K562 (cell line): ENCODE data around the gene TXNRD2. TPM values are rescaled to one million over a fixed set of nuclear protein-coding genes. Genes with fewer than 3 reads are reported as not detected.

Experiments used
- ARNT ChIP-seq, 2 experiments: fragments of 450-650 bp; IDR thresholded peaks; 2 replicates each; pipeline ENCODE4 v1.6.1; 2016; ENCODE audit warnings: mild to moderate bottlenecking in 1 of 2
- BMI1 ChIP-seq: fragments of 150-350 bp; IDR thresholded peaks from 2 replicates; pipeline ENCODE4 v1.6.1; 2014; ENCODE audit warnings: low read length
- CBX3 ChIP-seq, 2 experiments: IDR thresholded peaks; 1 replicate in 1 of 2; 2 replicates in 1 of 2; pipeline ENCODE4 v1.6.1; 2012; ENCODE audit warnings: inconsistent platforms in 2 of 2, low read length in 2 of 2, borderline replicate concordance in 1 of 2, control low read depth in 1 of 2
- ETS2 ChIP-seq: IDR thresholded peaks from 2 replicates; pipeline ENCODE4 v1.6.1; 2016; ENCODE audit warnings: borderline replicate concordance, missing genetic modification characterization, mild to moderate bottlenecking, moderate library complexity, missing compliant biosample characterization; ENCODE audit not compliant: poor library complexity, severe bottlenecking
- GATAD2A ChIP-seq: fragments of 450-650 bp; IDR thresholded peaks from 2 replicates; pipeline ENCODE4 v1.6.1; 2017
- HEY1 ChIP-seq: fragments of 250-450 bp; sonication (Bioruptor Pico); IDR thresholded peaks from 2 replicates; pipeline ENCODE4 v1.5.0; 2020; ENCODE audit warnings: mild to moderate bottlenecking, moderate library complexity, borderline replicate concordance
- KLF16 ChIP-seq: IDR thresholded peaks from 2 replicates; pipeline ENCODE4 v1.6.1; 2016; ENCODE audit warnings: antibody characterized with exemption
- L3MBTL2 ChIP-seq: fragments of 450-650 bp; IDR thresholded peaks from 2 replicates; pipeline ENCODE4 v1.6.1; 2016; ENCODE audit warnings: mild to moderate bottlenecking, moderate library complexity
- MCM2 ChIP-seq: fragments of 450-650 bp; IDR thresholded peaks from 2 replicates; pipeline ENCODE4 v1.6.1; 2017; ENCODE audit warnings: low read depth, mild to moderate bottlenecking
- MIER1 ChIP-seq: fragments of 450-650 bp; IDR thresholded peaks from 2 replicates; pipeline ENCODE4 v1.6.1; 2016; ENCODE audit warnings: antibody characterized with exemption, mild to moderate bottlenecking, low read depth
- NBN ChIP-seq: fragments of 450-650 bp; IDR thresholded peaks from 2 replicates; pipeline ENCODE4 v1.6.1; 2016; ENCODE audit warnings: low read depth, mild to moderate bottlenecking
- PCBP1 ChIP-seq: fragments of 200-400 bp; formaldehyde crosslinking; IDR thresholded peaks from 2 replicates; pipeline ENCODE4 v1.6.1; 2018; ENCODE audit warnings: mild to moderate bottlenecking, low read depth, low read length; ENCODE audit not compliant: poor library complexity, severe bottlenecking
- PREB ChIP-seq: sonication (generic); formaldehyde crosslinking; IDR thresholded peaks from 2 replicates; pipeline ENCODE4 v1.8.1; 2023; ENCODE audit warnings: mild to moderate bottlenecking, missing genetic modification reagents
- RHOXF2B ChIP-seq: fragments of 250-450 bp; sonication (Bioruptor Pico); conservative IDR thresholded peaks from 2 replicates; pipeline ENCODE4 v1.5.1; 2021
- SREBF1 ChIP-seq: fragments of 150-350 bp; IDR thresholded peaks from 2 replicates; pipeline ENCODE4 v1.6.1; 2014; ENCODE audit warnings: antibody characterized with exemption, low read depth, low read length, borderline replicate concordance
- SRSF3 ChIP-seq: fragments of 200-400 bp; formaldehyde crosslinking; IDR thresholded peaks from 2 replicates; pipeline ENCODE4 v1.6.1; 2016; ENCODE audit warnings: mild to moderate bottlenecking, low read length, moderate library complexity; ENCODE audit not compliant: insufficient read depth
- TARDBP ChIP-seq: fragments of 450-650 bp; IDR thresholded peaks from 2 replicates; pipeline ENCODE4 v1.6.1; 2016
- ZBTB43 ChIP-seq: sonication (generic); formaldehyde crosslinking; IDR thresholded peaks from 2 replicates; pipeline ENCODE4 v1.8.0; 2023; ENCODE audit warnings: mild to moderate bottlenecking, missing genetic modification reagents
- ZFP91 ChIP-seq: sonication (generic); formaldehyde crosslinking; IDR thresholded peaks from 2 replicates; pipeline ENCODE4 v1.8.0; 2022; ENCODE audit warnings: mild to moderate bottlenecking, missing genetic modification reagents
- ZKSCAN1 ChIP-seq: fragments of 150-350 bp; IDR thresholded peaks from 2 replicates; pipeline ENCODE4 v1.6.1; 2016; ENCODE audit warnings: low read depth, low read length
- ZNF197 ChIP-seq: fragments of 200-800 bp; sonication (Bioruptor generic); IDR thresholded peaks from 2 replicates; pipeline ENCODE4 v1.6.1; 2016; ENCODE audit warnings: low read depth, missing genetic modification characterization, missing compliant biosample characterization
- ZNF282 ChIP-seq: sonication (generic); formaldehyde crosslinking; IDR thresholded peaks from 2 replicates; pipeline ENCODE4 v1.8.1; 2023; ENCODE audit warnings: missing genetic modification reagents
- ZNF444 ChIP-seq: fragments of 250-450 bp; sonication (Bioruptor Pico); IDR thresholded peaks from 2 replicates; pipeline ENCODE4 v1.4.0; 2020; ENCODE audit warnings: mild to moderate bottlenecking, moderate library complexity
- ZNF76 ChIP-seq: fragments of 250-450 bp; sonication (Bioruptor Pico); IDR thresholded peaks from 2 replicates; pipeline ENCODE4 v1.4.0; 2020; ENCODE audit warnings: mild to moderate bottlenecking, moderate library complexity, borderline replicate concordance
- polyA plus RNA-seq, 8 experiments: library from polyadenylated mRNA; depleted of rRNA in 4 of 8; stranded (reverse) in 5 of 8; unstranded in 3 of 8; fragments of >200 nt; fragmentation: Nextera tagmentation in 2 of 8; fragmentation: Illumina TruSeq in 1 of 8; extraction: Ambion mirVana in 2 of 8; extraction: Trizol in 1 of 8; gene quantifications; 2 replicates each; pipeline versions ENCODE4 v1.2.1 to v1.2.3, GENCODE V29; 2011 to 2014; ENCODE audit warnings: inconsistent platforms in 1 of 8, missing spikeins in 1 of 8
- total RNA-seq, 7 experiments: library from RNA; depleted of rRNA in 6 of 7; stranded (reverse); fragments of >200 nt in 6 of 7; fragmentation: Illumina TruSeq in 2 of 7; extraction: Trizol in 2 of 7; gene quantifications; 2 replicates each; pipeline versions ENCODE4 v1.2.1 to v1.2.3, GENCODE V29; 2011 to 2021; ENCODE audit warnings: low replicate concordance in 1 of 7
- TF ChIP-seq, protein P1 (sequence below): sonication (generic); formaldehyde crosslinking; IDR thresholded peaks from 2 replicates; pipeline ENCODE4 v1.5.0; 2020; ENCODE audit warnings: missing genetic modification reagents

TXNRD2 gene
- total and polyA plus RNA-seq, 9 of the 15 experiments (the other 6 are each of a cell fraction or from before 2014, with no cell fraction given): 3.3 to 80.2 (median 49.4) TPM

- no peak for TF ChIP-seq ZNF76 (CRISPR knock-in tag)
- TF ChIP-seq PCBP1: no peak
- no peak for TF ChIP-seq NBN
- TF ChIP-seq KLF16: peak; percentile 83; the same call in 1 of the 2 replicates
- no peak for TF ChIP-seq HEY1 (CRISPR knock-in tag)
- TF ChIP-seq ZBTB43 (CRISPR knock-in tag): no peak
- TF ChIP-seq GATAD2A: no peak
- peak; percentile 47; the same call in 1 of the 2 replicates for TF ChIP-seq L3MBTL2
- TF ChIP-seq CBX3 (IDR thresholded peaks at IDR 0.05; ENCODE audit: borderline replicate concordance in 1 of 2, low read length in 2 of 2): peak in 1 of 2 experiments; percentile 24; a peak in 1 of 3 replicates
- TF ChIP-seq PREB (CRISPR knock-in tag): no peak
- no peak for TF ChIP-seq TARDBP
- no peak for TF ChIP-seq BMI1
- TF ChIP-seq ZNF197: no peak
- peak in 1 of 2 experiments; percentile 42; a peak in 1 of 4 replicates for TF ChIP-seq ARNT (IDR thresholded peaks at IDR 0.05)
- 0 out of 2 replicates have a peak, but pooled peaks have one; percentile 48 for TF ChIP-seq RHOXF2B
- no peak for TF ChIP-seq MCM2
- no peak for TF ChIP-seq MIER1
- no peak for TF ChIP-seq ZNF444 (CRISPR knock-in tag)
- no peak for TF ChIP-seq ETS2 (tag)
- no peak for TF ChIP-seq SRSF3
- no peak for TF ChIP-seq ZNF282 (CRISPR knock-in tag)
- TF ChIP-seq ZFP91 (CRISPR knock-in tag): no peak
- peak; percentile 17; the same call in 1 of the 2 replicates for TF ChIP-seq ZKSCAN1
- TF ChIP-seq, protein P1, sequence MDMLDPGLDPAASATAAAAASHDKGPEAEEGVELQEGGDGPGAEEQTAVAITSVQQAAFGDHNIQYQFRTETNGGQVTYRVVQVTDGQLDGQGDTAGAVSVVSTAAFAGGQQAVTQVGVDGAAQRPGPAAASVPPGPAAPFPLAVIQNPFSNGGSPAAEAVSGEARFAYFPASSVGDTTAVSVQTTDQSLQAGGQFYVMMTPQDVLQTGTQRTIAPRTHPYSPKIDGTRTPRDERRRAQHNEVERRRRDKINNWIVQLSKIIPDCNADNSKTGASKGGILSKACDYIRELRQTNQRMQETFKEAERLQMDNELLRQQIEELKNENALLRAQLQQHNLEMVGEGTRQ (CRISPR knock-in tag): no peak
- no peak; the same call in 1 of the 2 replicates for TF ChIP-seq SREBF1
These were observed 33.5 kb upstream of the TXNRD2 start (continued) for GRCh38 chr22:19974935-19975706.
